OCI-LY1 (cell line): Measurements from ENCODE around the gene JAKMIP3.

Experiments used
- H2AFZ ChIP-seq: fragments of 200-600 bp; sonication (generic), shearing (Covaris generic); 2 replicates; pipeline ENCODE4 v1.6.0; 2014; ENCODE audit warnings: antibody characterized with exemption, mild to moderate bottlenecking, low read length
- H3F3A ChIP-seq: fragments of 200-600 bp; sonication (generic), shearing (Covaris generic); 2 replicates; pipeline ENCODE4 v1.6.0; 2014; ENCODE audit warnings: mild to moderate bottlenecking, antibody characterized with exemption, low read length, moderate library complexity; ENCODE audit not compliant: insufficient read depth
- H3K27ac ChIP-seq: fragments of 200-600 bp; sonication (generic); 2 replicates; pipeline ENCODE4 v1.5.1; 2014; ENCODE audit warnings: low read length, mixed run types, mild to moderate bottlenecking, low read depth; ENCODE audit not compliant: poor library complexity, severe bottlenecking
- H3K27me3 ChIP-seq: fragments of 200-600 bp; sonication (generic); 2 replicates; pipeline ENCODE4 v1.6.0; 2014; ENCODE audit warnings: antibody characterized with exemption, mild to moderate bottlenecking, low read length, moderate library complexity; ENCODE audit not compliant: insufficient read depth
- H3K36me3 ChIP-seq: fragments of 200-600 bp; sonication (generic); 2 replicates; pipeline ENCODE4 v1.6.1; 2014; ENCODE audit warnings: mild to moderate bottlenecking, antibody characterized with exemption, low read length, moderate library complexity, mixed read lengths; ENCODE audit not compliant: insufficient read depth
- H3K4me1 ChIP-seq: fragments of 200-600 bp; sonication (generic); 2 replicates; pipeline ENCODE4 v1.5.1; 2014; ENCODE audit warnings: mild to moderate bottlenecking, low read length, moderate library complexity; ENCODE audit not compliant: insufficient read depth, severe bottlenecking
- H3K4me2 ChIP-seq: fragments of 200-600 bp; sonication (generic), shearing (Covaris generic); 2 replicates; pipeline ENCODE4 v1.6.1; 2014; ENCODE audit warnings: low read length
- H3K4me3 ChIP-seq: fragments of 200-600 bp; sonication (generic); 2 replicates; pipeline ENCODE4 v1.5.1; 2014; ENCODE audit warnings: low read length, low read depth, mild to moderate bottlenecking, mixed read lengths; ENCODE audit not compliant: poor library complexity, severe bottlenecking
- H3K79me2 ChIP-seq: fragments of 200-600 bp; shearing (Covaris generic); 2 replicates; pipeline ENCODE4 v1.6.1; 2016; ENCODE audit warnings: mixed run types, low read length, mixed read lengths; ENCODE audit not compliant: insufficient read depth
- H3K9ac ChIP-seq: fragments of 200-600 bp; sonication (generic), shearing (Covaris generic); 2 replicates; pipeline ENCODE4 v1.6.1; 2014; ENCODE audit warnings: mild to moderate bottlenecking, low read length, mixed read lengths
- H3K9me2 ChIP-seq: fragments of 200-600 bp; sonication (generic), shearing (Covaris generic); 2 replicates; pipeline ENCODE4 v1.6.1; 2014; ENCODE audit warnings: low read depth, mild to moderate bottlenecking, low read length, mixed read lengths
- H3K9me3 ChIP-seq: fragments of 200-600 bp; shearing (Covaris generic); 2 replicates; pipeline ENCODE4 v1.6.1; 2014; ENCODE audit warnings: low read length, mixed read lengths
- H4K20me1 ChIP-seq: fragments of 200-600 bp; sonication (generic), shearing (Covaris generic); 2 replicates; pipeline ENCODE4 v1.6.0; 2016; ENCODE audit warnings: mild to moderate bottlenecking, low read length; ENCODE audit not compliant: insufficient read depth
- EZH2 ChIP-seq: fragments of 200-600 bp; sonication (generic), shearing (Covaris generic); IDR thresholded peaks from 2 replicates; pipeline ENCODE4 v1.8.0; 2017; ENCODE audit warnings: borderline replicate concordance, mixed run types, mild to moderate bottlenecking, antibody characterized with exemption, low read length, moderate library complexity, mixed read lengths
- TF ChIP-seq, protein P1 (sequence below): fragments of 200-600 bp; sonication (generic), shearing (Covaris generic); IDR thresholded peaks from 2 replicates; pipeline ENCODE4 v1.5.1; 2017; ENCODE audit warnings: mild to moderate bottlenecking, antibody characterized with exemption, low read length, moderate library complexity, mixed read lengths

The JAKMIP3 gene

GRCh38 chr10:132019366-132019765, 46.4 kb upstream of the JAKMIP3 start:
- TF ChIP-seq, protein P1, sequence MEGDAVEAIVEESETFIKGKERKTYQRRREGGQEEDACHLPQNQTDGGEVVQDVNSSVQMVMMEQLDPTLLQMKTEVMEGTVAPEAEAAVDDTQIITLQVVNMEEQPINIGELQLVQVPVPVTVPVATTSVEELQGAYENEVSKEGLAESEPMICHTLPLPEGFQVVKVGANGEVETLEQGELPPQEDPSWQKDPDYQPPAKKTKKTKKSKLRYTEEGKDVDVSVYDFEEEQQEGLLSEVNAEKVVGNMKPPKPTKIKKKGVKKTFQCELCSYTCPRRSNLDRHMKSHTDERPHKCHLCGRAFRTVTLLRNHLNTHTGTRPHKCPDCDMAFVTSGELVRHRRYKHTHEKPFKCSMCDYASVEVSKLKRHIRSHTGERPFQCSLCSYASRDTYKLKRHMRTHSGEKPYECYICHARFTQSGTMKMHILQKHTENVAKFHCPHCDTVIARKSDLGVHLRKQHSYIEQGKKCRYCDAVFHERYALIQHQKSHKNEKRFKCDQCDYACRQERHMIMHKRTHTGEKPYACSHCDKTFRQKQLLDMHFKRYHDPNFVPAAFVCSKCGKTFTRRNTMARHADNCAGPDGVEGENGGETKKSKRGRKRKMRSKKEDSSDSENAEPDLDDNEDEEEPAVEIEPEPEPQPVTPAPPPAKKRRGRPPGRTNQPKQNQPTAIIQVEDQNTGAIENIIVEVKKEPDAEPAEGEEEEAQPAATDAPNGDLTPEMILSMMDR = no peak
- no peak for TF ChIP-seq EZH2
- H3K9ac ChIP-seq = no peak overlapping the region

GRCh38 chr10:132020456-132020855, 45.3 kb upstream of the JAKMIP3 start:
- Histone ChIP-seq H3K27ac (no peak overlapping the region), H4K20me1 (no peaks in the 10 kb centered on the region), H3K9ac (no peak overlapping the region), H3K79me2 (no peaks in the 10 kb centered on the region), H3K4me3 (no peak overlapping the region), H3K9me2 (no peaks in the 10 kb centered on the region), H2AFZ (no peak overlapping the region), H3K4me2 (no peak overlapping the region), H3K4me1 (no peaks in the 10 kb centered on the region), H3F3A (no peaks in the 10 kb centered on the region), H3K27me3 (peaks cover 4% of the 10 kb centered on the region; the same call in 1 of the 2 replicates), H3K9me3 (no peaks in the 10 kb centered on the region), H3K36me3 (no peaks in the 10 kb centered on the region)
- TF ChIP-seq, protein P1 = no peak
- TF ChIP-seq EZH2 = no peak

More at GRCh38 chr10:132019366-132019765, 46.4 kb upstream of the JAKMIP3 start:
- peaks cover 4% of the 10 kb centered on the region; the same call in 1 of the 2 replicates for H3K27me3 ChIP-seq
- no peaks in the 10 kb centered on the region for H3K36me3 ChIP-seq
- H4K20me1 ChIP-seq = no peaks in the 10 kb centered on the region
- H2AFZ ChIP-seq = no peak overlapping the region
- H3K27ac ChIP-seq = no peak overlapping the region
- H3K79me2 ChIP-seq = no peaks in the 10 kb centered on the region
- H3K4me1 ChIP-seq = no peaks in the 10 kb centered on the region
- H3K4me2 ChIP-seq = no peak overlapping the region
- H3K4me3 ChIP-seq = no peak overlapping the region
- H3F3A ChIP-seq = no peaks in the 10 kb centered on the region
- no peaks in the 10 kb centered on the region for H3K9me2 ChIP-seq
- H3K9me3 ChIP-seq = no peaks in the 10 kb centered on the region

GRCh38 chr10:132021046-132021445, 44.7 kb upstream of the JAKMIP3 start:
- Histone ChIP-seq H3F3A (no peaks in the 10 kb centered on the region), H3K9me2 (no peaks in the 10 kb centered on the region), H3K27ac (no peak overlapping the region), H3K9ac (no peak overlapping the region), H3K27me3 (peaks cover 4% of the 10 kb centered on the region; the same call in 1 of the 2 replicates), H3K36me3 (no peaks in the 10 kb centered on the region), H3K9me3 (no peaks in the 10 kb centered on the region), H3K4me3 (no peak overlapping the region), H2AFZ (no peak overlapping the region), H3K79me2 (no peaks in the 10 kb centered on the region), H4K20me1 (no peaks in the 10 kb centered on the region), H3K4me2 (no peak overlapping the region), H3K4me1 (no peaks in the 10 kb centered on the region)
- TF ChIP-seq EZH2 = no peak
- TF ChIP-seq, protein P1 = no peak
